HepG2 (cell line): ENCODE results near the gene LEMD3. TPM values are rescaled to one million over a fixed set of nuclear protein-coding genes. Genes with fewer than 3 reads are reported as not detected.

Source experiments
- CCDC6 ChIP-seq: sonication (generic); formaldehyde crosslinking; IDR thresholded peaks from 2 replicates; pipeline ENCODE4 v1.8.1; 2022; ENCODE audit warnings: mild to moderate bottlenecking, missing genetic modification reagents, moderate library complexity
- CHCHD3 ChIP-seq: sonication (generic); formaldehyde crosslinking; IDR thresholded peaks from 2 replicates; pipeline ENCODE4 v1.8.0; 2022; ENCODE audit warnings: mild to moderate bottlenecking, missing genetic modification reagents, moderate library complexity
- HMGXB4 ChIP-seq, 2 experiments: sonication (generic) in 1 of 2; formaldehyde crosslinking in 1 of 2; IDR thresholded peaks; 2 replicates each; pipeline versions ENCODE4 v1.4.0 to v1.6.1; 2018 to 2020; ENCODE audit warnings: missing genetic modification reagents in 2 of 2, borderline replicate concordance in 1 of 2, low read depth in 1 of 2, mild to moderate bottlenecking in 1 of 2, missing biosample characterization in 1 of 2
- KMT2B ChIP-seq: IDR thresholded peaks from 2 replicates; pipeline ENCODE4 v1.6.1; 2016; ENCODE audit warnings: missing genetic modification reagents, missing compliant biosample characterization
- MTF2 ChIP-seq: sonication (generic); formaldehyde crosslinking; IDR thresholded peaks from 2 replicates; pipeline ENCODE4 v1.5.0; 2020; ENCODE audit warnings: missing genetic modification reagents, borderline replicate concordance
- NFATC3 ChIP-seq: sonication (generic); formaldehyde crosslinking; IDR thresholded peaks from 2 replicates; pipeline ENCODE4 v1.5.1; 2020; ENCODE audit warnings: mild to moderate bottlenecking, missing genetic modification reagents
- SRF ChIP-seq: IDR thresholded peaks from 2 replicates; pipeline ENCODE4 v1.6.1; 2011; ENCODE audit warnings: mild to moderate bottlenecking, low read depth, low read length, moderate library complexity
- TARDBP ChIP-seq: sonication (generic); formaldehyde crosslinking; IDR thresholded peaks from 2 replicates; pipeline ENCODE4 v1.8.0; 2022; ENCODE audit warnings: mild to moderate bottlenecking, missing genetic modification reagents
- TMF1 ChIP-seq: sonication (generic); formaldehyde crosslinking; IDR thresholded peaks from 2 replicates; pipeline ENCODE4 v1.8.1; 2022; ENCODE audit warnings: low read depth, missing genetic modification reagents
- ZFP91 ChIP-seq: sonication (generic); formaldehyde crosslinking; IDR thresholded peaks from 2 replicates; pipeline ENCODE4 v1.9.0; 2022; ENCODE audit warnings: missing genetic modification reagents, mild to moderate bottlenecking, borderline replicate concordance
- ZFY ChIP-seq: sonication (generic); formaldehyde crosslinking; IDR thresholded peaks from 2 replicates; pipeline ENCODE4 v1.4.0; 2020; ENCODE audit warnings: missing genetic modification reagents
- ZMYM4 ChIP-seq: sonication (generic); formaldehyde crosslinking; IDR thresholded peaks from 2 replicates; pipeline ENCODE4 v1.8.1; 2023; ENCODE audit warnings: mild to moderate bottlenecking, missing genetic modification reagents
- ZNF143 ChIP-seq: sonication (generic); formaldehyde crosslinking; IDR thresholded peaks from 2 replicates; pipeline ENCODE4 v1.4.0; 2020; ENCODE audit warnings: missing genetic modification reagents
- ZNF354B ChIP-seq: sonication (generic); formaldehyde crosslinking; IDR thresholded peaks from 2 replicates; pipeline ENCODE4 v1.8.0; 2022; ENCODE audit warnings: mild to moderate bottlenecking, missing genetic modification reagents
- ZNF501 ChIP-seq: sonication (generic); formaldehyde crosslinking; IDR thresholded peaks from 2 replicates; pipeline ENCODE4 v1.5.1; 2020; ENCODE audit warnings: mild to moderate bottlenecking, moderate library complexity, missing genetic modification reagents
- ZNF547 ChIP-seq: sonication (generic); formaldehyde crosslinking; IDR thresholded peaks from 2 replicates; pipeline ENCODE4 v1.5.1; 2020; ENCODE audit warnings: mild to moderate bottlenecking, missing genetic modification reagents
- ZNF572 ChIP-seq: sonication (generic); formaldehyde crosslinking; IDR thresholded peaks from 2 replicates; pipeline ENCODE4 v1.5.1; 2020; ENCODE audit warnings: mild to moderate bottlenecking, missing genetic modification reagents
- ZNF724P ChIP-seq: sonication (generic); formaldehyde crosslinking; IDR thresholded peaks from 2 replicates; pipeline ENCODE4 v1.8.0; 2022; ENCODE audit warnings: missing genetic modification reagents, borderline replicate concordance
- ZNF780A ChIP-seq: sonication (generic); formaldehyde crosslinking; IDR thresholded peaks from 2 replicates; pipeline ENCODE4 v1.8.0; 2022; ENCODE audit warnings: mild to moderate bottlenecking, missing genetic modification reagents, moderate library complexity
- ZSCAN5A ChIP-seq: sonication (generic); formaldehyde crosslinking; IDR thresholded peaks from 2 replicates; pipeline ENCODE4 v1.8.0; 2022; ENCODE audit warnings: mild to moderate bottlenecking, missing genetic modification reagents, borderline replicate concordance
- polyA plus RNA-seq, 8 experiments: library from polyadenylated mRNA; depleted of rRNA in 3 of 8; stranded (reverse) in 7 of 8; unstranded in 1 of 8; fragments of >200 nt; fragmentation: Illumina TruSeq in 4 of 8; extraction: Trizol in 4 of 8; gene quantifications; 2 replicates each; pipeline versions ENCODE4 v1.2.1 to v1.2.3, GENCODE V29; 2011 to 2016; ENCODE audit warnings: low read depth in 4 of 8, missing spikeins in 1 of 8, mixed read lengths in 1 of 8; ENCODE audit not compliant: insufficient read depth in 1 of 8
- total RNA-seq, 5 experiments: library from RNA; depleted of rRNA; stranded (reverse); fragments of >200 nt; fragmentation: Illumina TruSeq; extraction: Trizol; gene quantifications; 2 replicates each; pipeline ENCODE4 v1.2.3, GENCODE V29; 2016; ENCODE audit warnings: low read depth in 1 of 5
- TF ChIP-seq, protein P1 (sequence below): sonication (generic); formaldehyde crosslinking; IDR thresholded peaks from 2 replicates; pipeline ENCODE4 v1.5.1; 2020; ENCODE audit warnings: missing genetic modification reagents, mild to moderate bottlenecking, borderline replicate concordance
- TF ChIP-seq, protein P2 (sequence below): sonication (generic); formaldehyde crosslinking; conservative IDR thresholded peaks from 2 replicates; pipeline ENCODE4 v1.4.0; 2020; ENCODE audit warnings: missing genetic modification reagents

LEMD3 gene
- total and polyA plus RNA-seq, 2 of the 13 experiments (the other 11 are each of a cell fraction or from before 2014, with no cell fraction given), result 9.3 to 18.7 TPM

DNA sequence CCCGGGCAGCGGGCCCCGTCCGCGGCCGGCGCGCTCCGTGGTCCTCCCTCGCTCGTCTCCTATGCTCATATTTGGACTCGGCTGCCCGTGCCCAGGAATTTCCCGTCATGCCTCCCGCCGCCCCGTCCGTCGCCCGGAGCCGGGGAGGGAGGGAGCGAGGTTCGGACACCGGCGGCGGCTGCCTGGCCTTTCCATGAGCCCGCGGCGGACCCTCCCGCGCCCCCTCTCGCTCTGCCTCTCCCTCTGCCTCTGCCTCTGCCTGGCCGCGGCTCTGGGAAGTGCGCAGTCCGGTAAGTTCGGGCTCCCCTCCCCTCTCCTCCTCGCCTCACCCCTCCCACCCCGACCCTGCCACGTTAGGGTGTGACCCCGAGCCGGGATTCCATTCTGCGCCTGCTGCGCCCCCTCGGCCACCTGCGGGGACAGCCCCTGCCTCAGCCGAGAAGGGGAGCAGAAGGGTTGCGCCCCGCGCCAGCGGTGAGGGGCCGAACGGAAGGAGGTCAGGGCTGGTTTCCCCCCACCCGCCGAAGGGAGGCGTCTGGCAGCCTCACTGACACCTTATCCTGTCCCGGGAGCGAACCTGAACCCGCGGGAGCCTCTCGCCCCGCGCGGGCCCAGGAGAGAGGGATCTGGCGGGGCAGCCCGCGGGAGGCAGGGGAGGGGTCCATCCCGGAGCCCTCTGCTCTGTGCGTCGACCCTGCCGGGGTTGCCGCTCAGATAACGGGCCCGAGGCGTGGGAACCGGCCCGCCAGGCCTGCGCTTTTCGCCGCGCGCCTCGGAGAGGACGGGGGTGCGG is 109.4 kb downstream of the LEMD3 start, which contains the start of gene MSRB3 (continued):
- TF ChIP-seq ZSCAN5A (peak; percentile 62; the same call in 1 of the 2 replicates), ZFP91 (CRISPR knock-in tag) (peak; percentile 54; the same call in 1 of the 2 replicates), TMF1 (CRISPR knock-in tag) (0 out of 2 replicates have a peak, but pooled peaks have one; percentile 24), ZNF572 (CRISPR knock-in tag) (0 out of 2 replicates have a peak, but pooled peaks have one; percentile 37), ZNF724P (CRISPR knock-in tag) (no peak), ZNF780A (no peak), HMGXB4 (CRISPR knock-in tag; IDR thresholded peaks at IDR 0.05; ENCODE audit: borderline replicate concordance in 1 of 2, low read depth in 1 of 2) (peak in 1 of 2 experiments; percentile 39; a peak in 1 of 4 replicates), TARDBP (CRISPR knock-in tag) (0 out of 2 replicates have a peak, but pooled peaks have one; percentile 44), MTF2 (peak; percentile 95), CHCHD3 (CRISPR knock-in tag) (no peak), CCDC6 (0 out of 2 replicates have a peak, but pooled peaks have one; percentile 25), ZFY (peak; percentile 53), SRF (peak; percentile 66; the same call in 1 of the 2 replicates), ZNF143 (peak; percentile 84), ZNF547 (CRISPR knock-in tag) (peak; percentile 21; the same call in 1 of the 2 replicates), KMT2B (CRISPR knock-in tag) (peak; percentile 62; the same call in 1 of the 2 replicates), ZMYM4 (CRISPR knock-in tag) (peak; percentile 32; the same call in 1 of the 2 replicates), NFATC3 (CRISPR knock-in tag) (0 out of 2 replicates have a peak, but pooled peaks have one; percentile 36), ZNF501 (CRISPR knock-in tag) (0 out of 2 replicates have a peak, but pooled peaks have one; percentile 10), ZNF354B (CRISPR knock-in tag) (peak; percentile 62; the same call in 1 of the 2 replicates)
- TF ChIP-seq, protein P1, sequence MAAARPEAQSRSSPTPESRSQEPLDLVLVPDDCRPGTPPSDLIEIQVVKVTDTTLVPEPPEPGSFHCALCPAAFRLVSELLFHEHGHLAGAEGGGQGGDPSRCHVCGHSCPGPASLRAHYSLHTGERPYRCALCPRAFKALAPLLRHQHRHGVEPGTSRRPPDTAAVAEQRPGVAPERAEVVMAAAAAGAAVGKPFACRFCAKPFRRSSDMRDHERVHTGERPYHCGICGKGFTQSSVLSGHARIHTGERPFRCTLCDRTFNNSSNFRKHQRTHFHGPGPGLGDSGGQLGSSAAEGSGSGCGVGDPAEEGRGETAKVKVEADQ, result 0 out of 2 replicates have a peak, but pooled peaks have one; percentile 23
- TF ChIP-seq, protein P2, sequence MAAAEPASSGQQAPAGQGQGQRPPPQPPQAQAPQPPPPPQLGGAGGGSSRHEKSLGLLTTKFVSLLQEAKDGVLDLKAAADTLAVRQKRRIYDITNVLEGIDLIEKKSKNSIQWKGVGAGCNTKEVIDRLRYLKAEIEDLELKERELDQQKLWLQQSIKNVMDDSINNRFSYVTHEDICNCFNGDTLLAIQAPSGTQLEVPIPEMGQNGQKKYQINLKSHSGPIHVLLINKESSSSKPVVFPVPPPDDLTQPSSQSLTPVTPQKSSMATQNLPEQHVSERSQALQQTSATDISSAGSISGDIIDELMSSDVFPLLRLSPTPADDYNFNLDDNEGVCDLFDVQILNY (CRISPR knock-in tag), result 0 out of 2 replicates have a peak, but pooled peaks have one; percentile 14
